ENCODE results near the gene CFD.
"Not testable (repeated sequence)": the region's sequence is repeated elsewhere in the genome, so short reads cannot be mapped to it uniquely, and the experiment has no call there.

Gene CFD

GRCh38 chr19:821231-821824 is 38.1 kb upstream of the CFD start:
- H3K27ac Mint-ChIP-seq, result no peak overlapping the region
- H3K36me3 Mint-ChIP-seq (ENCODE audit: low read depth), result peaks cover 8% of the 10 kb centered on the region
- no peak overlapping the region for H3K4me3 Mint-ChIP-seq
- no peaks in the 10 kb centered on the region for H3K4me1 Mint-ChIP-seq (ENCODE audit: low read depth)
- peaks cover 5% of the 10 kb centered on the region for H3K27me3 Mint-ChIP-seq
- peaks cover 3% of the 10 kb centered on the region for H3K9me3 Mint-ChIP-seq

DNA sequence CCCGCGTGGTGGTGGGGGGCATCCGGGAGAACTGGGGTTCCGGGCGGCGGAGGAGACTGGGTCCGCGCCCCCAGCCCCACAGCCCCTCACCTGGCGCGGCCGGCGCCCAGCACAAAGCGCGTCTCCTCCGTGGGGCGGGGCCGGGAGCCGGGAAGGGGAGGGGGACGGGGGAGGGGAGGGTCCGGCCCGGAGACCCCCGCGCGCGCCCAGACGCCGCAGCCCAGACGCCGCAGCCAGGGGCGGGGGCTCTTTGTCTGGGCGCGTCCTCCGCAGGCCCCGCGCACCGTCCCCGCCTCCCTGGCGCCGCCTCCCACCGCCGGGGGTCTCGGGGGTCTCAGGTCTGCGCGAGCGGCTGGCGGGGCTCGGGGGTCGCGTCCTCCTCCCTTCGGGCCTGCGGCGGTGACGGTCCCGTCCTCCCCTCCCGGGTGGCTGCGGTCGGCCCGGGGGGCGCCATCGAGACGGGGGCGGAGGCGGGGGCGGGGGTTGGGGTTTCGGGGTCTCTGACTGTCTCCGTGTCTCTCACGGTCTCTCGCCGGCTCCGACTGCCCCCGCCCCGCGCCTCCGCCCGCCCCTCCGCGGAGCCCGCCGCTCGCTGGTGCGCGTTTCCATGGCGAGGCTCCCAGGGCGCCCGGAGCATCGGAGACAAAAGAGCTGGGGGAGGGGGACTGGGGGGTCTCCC is 37.5 kb upstream of the CFD start, which contains the start of gene PLPPR3:
PLPPR3 (minus strand) TSS at position 131 of the 679 bp plus-strand sequence. CDS start 396 bp downstream, outside the sequence.
- Mint-ChIP-seq H3K36me3 (ENCODE audit: low read depth) (peaks cover 1% of the 10 kb centered on the region), H3K4me3 (no peak within 1 kb of the TSS)

GRCh38 chr19:823565-824121 is 35.8 kb upstream of the CFD start:
- Mint-ChIP-seq H3K36me3 (ENCODE audit: low read depth) (no peaks in the 10 kb centered on the region), H3K27ac (no peak overlapping the region), H3K4me1 (ENCODE audit: low read depth) (no peaks in the 10 kb centered on the region), H3K27me3 (peaks cover 5% of the 10 kb centered on the region), H3K9me3 (no peaks in the 10 kb centered on the region), H3K4me3 (no peak overlapping the region)

More for the DNA sequence above, 37.5 kb upstream of the CFD start, which contains the start of gene PLPPR3:
- Mint-ChIP-seq H3K4me1 (ENCODE audit: low read depth) (no peaks in the 10 kb centered on the region), H3K9me3 (no peaks in the 10 kb centered on the region), H3K27ac (no peak within 1 kb of the TSS), H3K27me3 (peaks cover 5% of the 10 kb centered on the region)

GRCh38 chr19:824885-825284 is 34.6 kb upstream of the CFD start:
- H3K4me3 Mint-ChIP-seq, result no peak overlapping the region

GRCh38 chr19:825897-826644 is 33.4 kb upstream of the CFD start:
- peaks cover 5% of the 10 kb centered on the region for H3K27me3 Mint-ChIP-seq
- no peak overlapping the region for H3K27ac Mint-ChIP-seq
- H3K9me3 Mint-ChIP-seq, result no peaks in the 10 kb centered on the region
- H3K36me3 Mint-ChIP-seq (ENCODE audit: low read depth), result no peaks in the 10 kb centered on the region
- no peaks in the 10 kb centered on the region for H3K4me1 Mint-ChIP-seq (ENCODE audit: low read depth)
- H3K4me3 Mint-ChIP-seq, result no peak overlapping the region

More at GRCh38 chr19:824885-825284, 34.6 kb upstream of the CFD start:
- H3K9me3 Mint-ChIP-seq, result no peaks in the 10 kb centered on the region
- H3K27me3 Mint-ChIP-seq, result peaks cover 5% of the 10 kb centered on the region
- H3K4me1 Mint-ChIP-seq (ENCODE audit: low read depth), result no peaks in the 10 kb centered on the region
- no peaks in the 10 kb centered on the region for H3K36me3 Mint-ChIP-seq (ENCODE audit: low read depth)
- H3K27ac Mint-ChIP-seq, result no peak overlapping the region

DNA sequence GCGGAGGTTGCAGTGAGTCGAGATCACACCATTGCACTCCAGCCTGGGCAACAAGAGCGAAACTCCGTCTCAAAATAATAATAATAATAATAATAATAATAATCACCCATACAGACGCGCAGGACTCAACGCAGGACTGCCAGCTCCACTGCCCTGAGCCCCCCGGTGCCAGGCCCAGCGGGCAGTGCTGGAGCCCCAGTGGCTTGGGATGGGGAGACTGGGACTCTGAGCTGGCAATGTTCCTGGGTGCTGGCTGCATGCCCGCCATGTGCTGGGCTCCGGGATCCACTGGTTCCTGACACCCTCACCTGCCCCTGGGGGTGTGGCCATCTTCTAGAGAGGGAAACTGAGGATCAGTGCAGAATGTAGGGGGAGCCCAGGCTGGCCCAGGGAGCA is 32.2 kb upstream of the CFD start:
- Mint-ChIP-seq H3K27me3 (peaks cover 5% of the 10 kb centered on the region), H3K4me3 (no peak overlapping the region), H3K36me3 (ENCODE audit: low read depth) (no peaks in the 10 kb centered on the region), H3K9me3 (no peaks in the 10 kb centered on the region), H3K27ac (no peak overlapping the region), H3K4me1 (ENCODE audit: low read depth) (no peaks in the 10 kb centered on the region)

GRCh38 chr19:827710-828321 is 31.6 kb upstream of the CFD start, which contains the start of gene AZU1:
Gene AZU1, plus strand, starts transcription at chr19:827837. Its CDS starts 10 bp downstream, at chr19:827847.
- Mint-ChIP-seq H3K4me3 (no peak within 1 kb of the TSS), H3K4me1 (ENCODE audit: low read depth) (no peaks in the 10 kb centered on the region), H3K27ac (no peak within 1 kb of the TSS), H3K27me3 (peaks cover 2% of the 10 kb centered on the region), H3K9me3 (no peaks in the 10 kb centered on the region), H3K36me3 (ENCODE audit: low read depth) (no peaks in the 10 kb centered on the region)

- no peak overlapping the region for H3K4me3 Mint-ChIP-seq
- no peaks in the 10 kb centered on the region for H3K9me3 Mint-ChIP-seq
- no peaks in the 10 kb centered on the region for H3K4me1 Mint-ChIP-seq (ENCODE audit: low read depth)
- H3K36me3 Mint-ChIP-seq (ENCODE audit: low read depth), result no peaks in the 10 kb centered on the region
- H3K27ac Mint-ChIP-seq, result no peak overlapping the region
- no peaks in the 10 kb centered on the region for H3K27me3 Mint-ChIP-seq
These were observed 30.2 kb upstream of the CFD start for GRCh38 chr19:829129-829758.

DNA sequence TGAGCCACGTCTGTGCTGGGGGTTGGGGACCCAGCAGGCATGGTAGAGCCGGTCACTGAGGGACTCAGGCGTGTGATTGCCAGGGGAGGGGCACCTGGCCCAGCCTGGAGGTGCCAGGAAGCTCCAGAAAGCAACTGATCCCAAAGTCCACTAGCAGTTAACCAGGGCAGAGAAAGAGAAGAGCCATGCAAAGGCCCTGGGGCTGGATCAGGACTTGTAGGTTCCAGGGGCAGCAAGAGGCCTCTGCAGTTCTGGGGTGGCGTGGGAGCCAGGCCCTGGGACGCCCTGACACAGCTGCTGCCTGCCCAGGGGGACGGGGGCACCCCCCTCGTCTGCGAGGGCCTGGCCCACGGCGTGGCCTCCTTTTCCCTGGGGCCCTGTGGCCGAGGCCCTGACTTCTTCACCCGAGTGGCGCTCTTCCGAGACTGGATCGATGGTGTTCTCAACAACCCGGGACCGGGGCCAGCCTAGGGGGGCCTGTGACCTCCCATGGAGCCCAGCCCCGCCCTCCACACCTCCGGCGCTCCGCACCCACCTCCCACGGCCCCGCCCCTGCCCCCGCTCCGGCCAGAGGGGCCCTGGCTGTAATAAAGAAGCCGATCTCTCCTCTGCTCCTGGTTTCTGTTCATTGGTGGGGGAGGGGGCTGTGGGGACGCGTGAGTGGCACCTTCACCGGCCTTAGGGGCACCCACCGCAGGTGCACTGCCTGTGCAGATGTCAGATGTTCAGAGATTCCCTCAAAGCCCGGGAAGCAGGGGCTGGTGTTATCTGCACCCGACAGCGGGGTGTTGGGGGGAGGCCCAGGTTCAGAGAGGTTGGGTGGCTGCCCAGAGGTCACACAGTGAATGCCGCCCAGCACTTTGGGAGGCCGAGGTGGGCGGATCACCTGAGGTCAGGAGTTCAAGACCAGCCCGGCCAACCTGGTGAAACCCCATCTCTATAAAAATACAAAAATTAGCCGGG is 27.8 kb upstream of the CFD start:
- H3K9me3 Mint-ChIP-seq, result no peaks in the 10 kb centered on the region

DNA sequence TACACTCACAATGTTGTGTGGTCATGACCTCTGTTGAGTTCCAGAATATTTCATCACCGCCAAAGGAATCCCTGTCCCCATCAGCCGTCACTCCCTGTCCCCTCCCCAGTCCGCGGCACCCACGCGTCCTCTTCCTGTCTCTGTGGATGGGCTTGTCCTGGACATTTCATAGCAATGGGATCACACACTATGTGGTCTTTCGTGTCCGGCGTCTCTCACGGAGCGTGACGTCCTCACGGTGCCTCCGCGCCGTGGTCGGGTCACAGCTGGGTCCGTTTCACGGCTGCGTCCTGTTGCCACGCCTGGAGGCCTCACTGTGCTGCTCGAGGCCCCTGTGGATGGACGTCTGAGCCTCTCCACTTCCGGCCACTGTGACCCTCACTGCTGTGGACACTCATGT is 25.2 kb upstream of the CFD start:
- no peaks in the 10 kb centered on the region for H3K36me3 Mint-ChIP-seq (ENCODE audit: low read depth)
- no peaks in the 10 kb centered on the region for H3K4me1 Mint-ChIP-seq (ENCODE audit: low read depth)
- no peak overlapping the region for H3K4me3 Mint-ChIP-seq
- H3K27ac Mint-ChIP-seq, result no peak overlapping the region
- no peaks in the 10 kb centered on the region for H3K9me3 Mint-ChIP-seq
- peaks cover 6% of the 10 kb centered on the region for H3K27me3 Mint-ChIP-seq

More for the DNA sequence above, 27.8 kb upstream of the CFD start:
- no peaks in the 10 kb centered on the region for H3K36me3 Mint-ChIP-seq (ENCODE audit: low read depth)
- no peak overlapping the region for H3K27ac Mint-ChIP-seq
- no peaks in the 10 kb centered on the region for H3K4me1 Mint-ChIP-seq (ENCODE audit: low read depth)
- H3K4me3 Mint-ChIP-seq, result no peak overlapping the region
- H3K27me3 Mint-ChIP-seq, result peaks cover 6% of the 10 kb centered on the region

GRCh38 chr19:835210-835810 is 24.2 kb upstream of the CFD start:
- Mint-ChIP-seq H3K36me3 (ENCODE audit: low read depth) (no peaks in the 10 kb centered on the region), H3K27me3 (peaks cover 6% of the 10 kb centered on the region), H3K4me3 (no peak overlapping the region), H3K9me3 (no peaks in the 10 kb centered on the region), H3K4me1 (ENCODE audit: low read depth) (no peaks in the 10 kb centered on the region), H3K27ac (no peak overlapping the region)

DNA sequence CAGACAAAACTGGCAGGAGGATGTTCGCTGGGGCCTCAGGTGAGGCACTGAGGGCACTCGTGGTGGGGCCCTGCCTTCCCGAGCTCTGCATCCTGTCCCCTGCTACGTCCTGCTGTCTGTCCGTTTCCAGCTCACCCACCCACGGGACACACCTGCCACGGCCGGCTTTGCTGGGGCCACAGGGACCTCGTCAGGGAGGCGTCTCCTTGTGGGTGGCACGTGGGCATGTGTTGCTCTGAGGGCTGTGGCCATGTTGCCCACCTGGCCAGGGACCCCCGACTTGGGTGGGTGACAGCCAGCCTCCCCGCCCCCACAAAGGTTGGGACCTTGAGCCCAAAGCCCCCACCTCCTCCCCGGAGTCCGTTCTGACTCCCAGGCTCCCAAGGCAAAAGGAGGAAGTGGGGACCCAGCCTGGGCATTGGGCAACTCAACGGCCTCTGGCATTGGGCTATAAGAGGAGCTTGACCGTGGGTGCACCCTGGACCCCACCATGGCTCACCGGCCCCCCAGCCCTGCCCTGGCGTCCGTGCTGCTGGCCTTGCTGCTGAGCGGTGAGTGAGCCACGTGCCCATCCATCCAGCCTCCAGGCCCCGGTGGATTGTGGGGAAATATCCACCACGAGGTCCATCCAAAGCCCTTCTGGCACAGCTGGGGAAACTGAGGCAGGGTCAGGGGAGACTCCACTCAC is 18.8 kb upstream of the CFD start, which contains the start of gene PRTN3:
PRTN3 (plus strand) TSS at position 481 of the 688 bp plus-strand sequence; CDS start at position 491, 10 bp downstream.
- Mint-ChIP-seq H3K36me3 (ENCODE audit: low read depth) (no peaks in the 10 kb centered on the region), H3K27ac (peak within 1 kb of the TSS; percentile 38), H3K4me3 (no peak within 1 kb of the TSS), H3K4me1 (ENCODE audit: low read depth) (peaks cover 3% of the 10 kb centered on the region), H3K9me3 (no peaks in the 10 kb centered on the region), H3K27me3 (peaks cover 23% of the 10 kb centered on the region)

GRCh38 chr19:842802-843179 is 16.7 kb upstream of the CFD start:
- H3K36me3 Mint-ChIP-seq (ENCODE audit: low read depth); H3K9me3 Mint-ChIP-seq; H3K4me1 Mint-ChIP-seq (ENCODE audit: low read depth); H3K27ac Mint-ChIP-seq; H3K4me3 Mint-ChIP-seq: not testable (repeated sequence)
- peaks cover 25% of the 10 kb centered on the region for H3K27me3 Mint-ChIP-seq
